Kidney (tissue), 14 donors: ENCODE data around the gene ZFAND3. TPM values are rescaled to one million over a fixed set of nuclear protein-coding genes. Genes with fewer than 3 reads are reported as not detected.

ENCODE experiments used
- DNase-seq, 5 donors: peaks; one replicate each; pipeline ENCODE4 v3.0.0-alpha.2; 2013 to 2020
- FAIRE-seq: peaks from 2 replicates; lab custom pipeline; 2012; peaks lifted over from hg19 to GRCh38; lab: Jason Lieb, UNC
- H3K27ac ChIP-seq, 2 donors: one replicate each; pipeline ENCODE4 v1.7.0; 2013; ENCODE audit warnings: low read depth in 2 of 2, low read length in 2 of 2, inconsistent platforms in 1 of 2
- H3K27me3 ChIP-seq: one replicate; pipeline ENCODE4 v1.7.1; 2013; ENCODE audit warnings: low read length, inconsistent platforms; ENCODE audit not compliant: control insufficient read depth, insufficient read depth
- H3K36me3 ChIP-seq, 3 donors: one replicate each; pipeline versions ENCODE4 v1.7.0 to v1.7.1; 2013; ENCODE audit warnings: low read length in 3 of 3, control low read depth in 1 of 3, inconsistent platforms in 1 of 3; ENCODE audit not compliant: insufficient read depth in 3 of 3, control insufficient read depth in 2 of 3
- H3K4me1 ChIP-seq, 3 donors: one replicate each; pipeline versions ENCODE4 v1.7.0 to v1.7.1; 2013; ENCODE audit warnings: low read length in 3 of 3, inconsistent platforms in 1 of 3, low read depth in 1 of 3; ENCODE audit not compliant: control insufficient read depth in 2 of 3, insufficient read depth in 2 of 3
- H3K4me3 ChIP-seq, 3 donors: one replicate each; pipeline versions ENCODE4 v1.7.0 to v1.8.1; 2013; ENCODE audit warnings: low read length in 3 of 3, control low read depth in 1 of 3, inconsistent platforms in 1 of 3
- H3K9ac ChIP-seq, 3 donors: one replicate each; pipeline versions ENCODE4 v1.7.0 to v1.7.1; 2013; ENCODE audit warnings: low read length in 3 of 3, control low read depth in 1 of 3, inconsistent platforms in 1 of 3
- H3K9me3 ChIP-seq, 3 donors: one replicate each; pipeline versions ENCODE4 v1.7.0 to v1.7.1; 2013; ENCODE audit warnings: low read length in 3 of 3, control low read depth in 1 of 3, inconsistent platforms in 1 of 3; ENCODE audit not compliant: control insufficient read depth in 2 of 3, insufficient read depth in 1 of 3
- intact Hi-C: fragments of 100-400 bp; cut with DNase I; formaldehyde crosslinking; loops from one replicate; pipeline ENCODE4 v1.11.1; 2022
- polyA plus RNA-seq: library from polyadenylated mRNA; stranded (reverse); fragments of 350-450 nt; fragmentation: Illumina TruSeq; extraction: RNeasy Lipid Tissue Mini Kit (QIAGEN cat#74804); gene quantifications from one replicate; pipeline ENCODE4 v1.2.3, GENCODE V29; 2014; ENCODE audit warnings: low read depth, low replicate concordance; ENCODE audit not compliant: insufficient read depth
- total RNA-seq: library from RNA; stranded (reverse); fragmentation: NEBNext Ultra II Directional; extraction: Animal tissue kit (Norgen Biotek cat#: 25700); gene quantifications from one replicate; pipeline ENCODE4 v1.2.1, GENCODE V29; 2021
- TF ChIP-seq, protein P1 (sequence below): IDR thresholded peaks from 3 replicates; pipeline ENCODE4 v1.5.1; 2012; ENCODE audit warnings: mild to moderate bottlenecking, moderate library complexity, borderline replicate concordance; ENCODE audit not compliant: insufficient read depth; ENCODE audit errors: extremely low read depth
- donor health status: control.
- donor health status: control.
- donor health status: control.
- donor health status: control.
- donor health status: control.
- donor health status: DM: yes; HTN: yes; CAD: no.
- donor health status: Normal renal cell carcinoma (clear cell type).

The ZFAND3 gene
- total and polyA plus RNA-seq, 2 donors from 2014 or later: 44.6 to 104 TPM

- H3K4me1 ChIP-seq: peaks cover 0 to 21% (median 8%) of the 10 kb centered on the region in 3 donors
- FAIRE-seq (no peak), DNase-seq (no peak)
Measured at GRCh38 chr6:38024908-38025307, 205.4 kb downstream of the ZFAND3 start.

GRCh38 chr6:38025451-38025850, 205.9 kb downstream of the ZFAND3 start:
- DNase-seq (no peak), FAIRE-seq (no peak)
- no peaks in the 10 kb centered on the region for H3K27me3 ChIP-seq
- peaks cover 0 to 20% (median 8%) of the 10 kb centered on the region in 3 donors for H3K4me1 ChIP-seq
- H3K27ac ChIP-seq: no peak overlapping the region
- intact Hi-C loops: no loop called here
- no peak overlapping the region for H3K9ac ChIP-seq
- no peaks in the 10 kb centered on the region for H3K36me3 ChIP-seq
- TF ChIP-seq, protein P1, sequence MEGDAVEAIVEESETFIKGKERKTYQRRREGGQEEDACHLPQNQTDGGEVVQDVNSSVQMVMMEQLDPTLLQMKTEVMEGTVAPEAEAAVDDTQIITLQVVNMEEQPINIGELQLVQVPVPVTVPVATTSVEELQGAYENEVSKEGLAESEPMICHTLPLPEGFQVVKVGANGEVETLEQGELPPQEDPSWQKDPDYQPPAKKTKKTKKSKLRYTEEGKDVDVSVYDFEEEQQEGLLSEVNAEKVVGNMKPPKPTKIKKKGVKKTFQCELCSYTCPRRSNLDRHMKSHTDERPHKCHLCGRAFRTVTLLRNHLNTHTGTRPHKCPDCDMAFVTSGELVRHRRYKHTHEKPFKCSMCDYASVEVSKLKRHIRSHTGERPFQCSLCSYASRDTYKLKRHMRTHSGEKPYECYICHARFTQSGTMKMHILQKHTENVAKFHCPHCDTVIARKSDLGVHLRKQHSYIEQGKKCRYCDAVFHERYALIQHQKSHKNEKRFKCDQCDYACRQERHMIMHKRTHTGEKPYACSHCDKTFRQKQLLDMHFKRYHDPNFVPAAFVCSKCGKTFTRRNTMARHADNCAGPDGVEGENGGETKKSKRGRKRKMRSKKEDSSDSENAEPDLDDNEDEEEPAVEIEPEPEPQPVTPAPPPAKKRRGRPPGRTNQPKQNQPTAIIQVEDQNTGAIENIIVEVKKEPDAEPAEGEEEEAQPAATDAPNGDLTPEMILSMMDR: no peak
- H3K4me3 ChIP-seq: no peak overlapping the region
- no peaks in the 10 kb centered on the region for H3K9me3 ChIP-seq

More at GRCh38 chr6:38024908-38025307, 205.4 kb downstream of the ZFAND3 start:
- H3K4me3 ChIP-seq: no peak overlapping the region
- TF ChIP-seq, protein P1: no peak
- H3K27ac ChIP-seq: no peak overlapping the region
- no peaks in the 10 kb centered on the region for H3K9me3 ChIP-seq
- intact Hi-C loops: no loop called here
- H3K36me3 ChIP-seq: no peaks in the 10 kb centered on the region
- H3K9ac ChIP-seq: no peak overlapping the region
- H3K27me3 ChIP-seq: no peaks in the 10 kb centered on the region

GRCh38 chr6:38027685-38028373, 208.3 kb downstream of the ZFAND3 start:
- Histone ChIP-seq H3K36me3 (no peaks in the 10 kb centered on the region), H3K9ac (no peak overlapping the region), H3K4me1 (peaks cover 0 to 9% (median 4%) of the 10 kb centered on the region in 3 donors), H3K27me3 (no peaks in the 10 kb centered on the region), H3K27ac (no peak overlapping the region), H3K4me3 (no peak overlapping the region), H3K9me3 (no peaks in the 10 kb centered on the region)
- DNase-seq (no peak), FAIRE-seq (no peak)
- TF ChIP-seq, protein P1: no peak
- intact Hi-C loops: no loop called here
